Left lung (tissue), 14 donors: ENCODE data around the gene GAGE12C. TPM values are rescaled to one million over a fixed set of nuclear protein-coding genes. Genes with fewer than 3 reads are reported as not detected.
"Not testable (repeated sequence)": the region's sequence is repeated elsewhere in the genome, so short reads cannot be mapped to it uniquely, and the experiment has no call there.

ENCODE experiments used
- ATAC-seq: fragments of 200-7000 bp; cut with Tn5 transposase; one replicate; pipeline ENCODE4 v1.9.1; 2020; ENCODE audit warnings: moderate library complexity
- DNase-seq, 4 donors: peaks; one replicate each; pipeline ENCODE4 v3.0.0-alpha.2; 2013 to 2020
- H3K27ac ChIP-seq, 2 donors: fragments of 200-600 bp; sonication (generic) in 1 of 2; one replicate each; pipeline versions ENCODE4 v1.5.0 to v1.8.0; 2020 to 2021
- H3K27me3 ChIP-seq, 2 donors: fragments of 200-600 bp; sonication (generic) in 1 of 2; one replicate each; pipeline versions ENCODE4 v1.5.0 to v1.8.0; 2020 to 2021
- H3K36me3 ChIP-seq, 2 donors: fragments of 200-600 bp; sonication (generic) in 1 of 2; one replicate each; pipeline versions ENCODE4 v1.5.0 to v1.8.0; 2020 to 2021
- H3K4me1 ChIP-seq, 2 donors: fragments of 200-600 bp; one replicate each; pipeline ENCODE4 v1.8.0; 2021
- H3K4me3 ChIP-seq, 2 donors: fragments of 200-600 bp; sonication (generic) in 1 of 2; one replicate each; pipeline versions ENCODE4 v1.5.0 to v1.8.0; 2020 to 2021; ENCODE audit warnings: mild to moderate bottlenecking in 1 of 2
- H3K9me3 ChIP-seq, 2 donors: fragments of 200-600 bp; sonication (generic) in 1 of 2; one replicate each; pipeline versions ENCODE4 v1.5.0 to v1.8.0; 2020 to 2021
- intact Hi-C, 2 donors: fragments of 100-400 bp; cut with DNase I; formaldehyde crosslinking; loops; one replicate each; pipeline versions ENCODE4 v1.11.2 to v1.14.2; 2022
- long read RNA-seq, 12 donors: library from polyadenylated mRNA in 2 of 12; unstranded in 2 of 12; transcript quantifications; one replicate each; pipeline ENCODE4 v2.0.0 and lab custom pipeline, GENCODE V29; 2019 to 2026
- polyA plus RNA-seq, 6 donors: library from polyadenylated mRNA; unstranded; fragments of 120-200 nt; gene quantifications; one replicate each; pipeline ENCODE4 v1.2.1, GENCODE V29; 2013; ENCODE audit not compliant: insufficient read length in 6 of 6
- total RNA-seq, 2 donors: library from RNA; stranded (reverse); fragmentation: NEBNext Ultra II Directional; extraction: Animal tissue kit (Norgen Biotek cat#: 25700); gene quantifications; one replicate each; pipeline ENCODE4 v1.2.1, GENCODE V29; 2021
- donor health status: DM: no; HTN: yes; CAD: no.
- donor health status: DM: no; HTN: no; CAD: no.

GAGE12C gene
- total RNA-seq (not detected), polyA plus RNA-seq (not detected)
- long read RNA-seq, donor 1 = 0 reads
- long read RNA-seq, donor 2 = 0 reads
- long read RNA-seq, donor 3 = 0 reads
- long read RNA-seq, donor 4 = 0 reads
- long read RNA-seq, donor 5 = 0 reads
- long read RNA-seq, donor 6 = 0 reads
- long read RNA-seq, donor 7 = 0 reads
- long read RNA-seq, donor 8 = 0 reads
- long read RNA-seq, donor 9 = 0 reads
- long read RNA-seq, donor 10 = 0 reads
- long read RNA-seq, donor 11 = 0 reads
- long read RNA-seq, donor 12 = 0 reads

GRCh38 chrX:49531877-49532276, at the start of gene GAGE12C:
Gene GAGE12C, plus strand, starts transcription at chrX:49532177. Its CDS starts 1,155 bp downstream, at chrX:49533332.
- H3K27ac ChIP-seq, ATAC-seq, H3K4me3 ChIP-seq, H3K27me3 ChIP-seq, DNase-seq, H3K9me3 ChIP-seq, H3K4me1 ChIP-seq, intact Hi-C loops, H3K36me3 ChIP-seq: not testable (repeated sequence)

DNA sequence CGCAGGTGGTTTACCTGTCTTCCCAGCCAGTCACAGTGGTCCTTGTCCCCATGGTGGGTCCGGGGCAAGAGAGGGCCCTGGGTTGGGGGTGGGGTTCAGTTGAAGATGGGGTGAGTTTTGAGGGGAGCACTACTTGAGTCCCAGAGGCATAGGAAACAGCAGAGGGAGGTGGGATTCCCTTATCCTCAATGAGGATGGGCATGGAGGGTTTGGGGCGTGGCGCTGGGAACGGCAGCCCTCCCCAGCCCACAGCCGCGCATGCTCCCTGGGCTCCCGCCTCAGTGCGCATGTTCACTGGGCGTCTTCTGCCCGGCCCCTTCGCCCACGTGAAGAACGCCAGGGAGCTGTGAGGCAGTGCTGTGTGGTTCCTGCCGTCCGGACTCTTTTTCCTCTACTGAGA, 9.5 kb downstream of the GAGE12C start, which contains the start of gene GAGE12D:
TSS of gene GAGE12D (plus strand) at position 301 of the 400 bp plus-strand sequence. CDS start 1,155 bp downstream, outside the sequence.
- H3K27ac ChIP-seq, H3K27me3 ChIP-seq, H3K9me3 ChIP-seq, ATAC-seq, intact Hi-C loops, DNase-seq, H3K36me3 ChIP-seq, H3K4me3 ChIP-seq, H3K4me1 ChIP-seq: not testable (repeated sequence)

DNA sequence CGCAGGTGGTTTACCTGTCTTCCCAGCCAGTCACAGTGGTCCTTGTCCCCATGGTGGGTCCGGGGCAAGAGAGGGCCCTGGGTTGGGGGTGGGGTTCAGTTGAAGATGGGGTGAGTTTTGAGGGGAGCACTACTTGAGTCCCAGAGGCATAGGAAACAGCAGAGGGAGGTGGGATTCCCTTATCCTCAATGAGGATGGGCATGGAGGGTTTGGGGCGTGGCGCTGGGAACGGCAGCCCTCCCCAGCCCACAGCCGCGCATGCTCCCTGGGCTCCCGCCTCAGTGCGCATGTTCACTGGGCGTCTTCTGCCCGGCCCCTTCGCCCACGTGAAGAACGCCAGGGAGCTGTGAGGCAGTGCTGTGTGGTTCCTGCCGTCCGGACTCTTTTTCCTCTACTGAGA, 19.0 kb downstream of the GAGE12C start, which contains the start of gene GAGE12E:
TSS of gene GAGE12E (plus strand) at position 301 of the 400 bp plus-strand sequence. CDS start 1,155 bp downstream, outside the sequence.
- H3K4me1 ChIP-seq, H3K36me3 ChIP-seq, H3K9me3 ChIP-seq, H3K4me3 ChIP-seq, intact Hi-C loops, H3K27me3 ChIP-seq, DNase-seq, H3K27ac ChIP-seq, ATAC-seq: not testable (repeated sequence)

- intact Hi-C loops, H3K4me3 ChIP-seq, DNase-seq, H3K27ac ChIP-seq, H3K9me3 ChIP-seq, ATAC-seq, H3K36me3 ChIP-seq, H3K4me1 ChIP-seq, H3K27me3 ChIP-seq: not testable (repeated sequence)
Observed at GRCh38 chrX:49560542-49560941, 28.6 kb downstream of the GAGE12C start, which contains the start of gene GAGE12F. Gene GAGE12F, plus strand, starts transcription at chrX:49560842. Its CDS starts 1,155 bp downstream, at chrX:49561997.

- H3K4me3 ChIP-seq, H3K36me3 ChIP-seq, ATAC-seq, H3K27me3 ChIP-seq, H3K9me3 ChIP-seq, H3K27ac ChIP-seq, intact Hi-C loops, H3K4me1 ChIP-seq: not testable (repeated sequence)
- peak in 2 of 4 donors; percentile 22 to 61 for DNase-seq
Observed at GRCh38 chrX:49568728-49569127, 36.8 kb downstream of the GAGE12C start.

DNA sequence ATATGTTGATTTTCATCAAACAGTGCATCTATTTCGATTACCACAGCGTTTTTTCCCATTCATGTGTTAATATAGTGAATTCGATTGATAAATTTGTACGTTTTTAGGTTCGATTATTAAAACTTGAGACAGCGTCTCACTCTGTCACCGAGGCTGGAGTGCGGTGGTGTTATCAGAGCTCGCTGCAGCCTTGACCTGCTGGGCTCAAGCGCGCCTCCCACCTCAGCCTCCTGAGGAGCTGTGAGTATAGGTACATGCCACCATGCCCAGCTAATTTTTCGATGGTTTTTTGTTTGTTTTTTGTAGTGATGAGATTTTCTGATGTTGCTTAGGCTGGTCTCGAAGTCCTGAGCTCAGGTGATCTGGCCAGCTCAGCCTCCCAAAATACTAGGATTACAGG, 37.2 kb downstream of the GAGE12C start:
- H3K9me3 ChIP-seq, H3K4me1 ChIP-seq, ATAC-seq, H3K27ac ChIP-seq, intact Hi-C loops, H3K4me3 ChIP-seq, H3K27me3 ChIP-seq, H3K36me3 ChIP-seq: not testable (repeated sequence)
- DNase-seq = peak in 2 of 4 donors; percentile 11 to 23

DNA sequence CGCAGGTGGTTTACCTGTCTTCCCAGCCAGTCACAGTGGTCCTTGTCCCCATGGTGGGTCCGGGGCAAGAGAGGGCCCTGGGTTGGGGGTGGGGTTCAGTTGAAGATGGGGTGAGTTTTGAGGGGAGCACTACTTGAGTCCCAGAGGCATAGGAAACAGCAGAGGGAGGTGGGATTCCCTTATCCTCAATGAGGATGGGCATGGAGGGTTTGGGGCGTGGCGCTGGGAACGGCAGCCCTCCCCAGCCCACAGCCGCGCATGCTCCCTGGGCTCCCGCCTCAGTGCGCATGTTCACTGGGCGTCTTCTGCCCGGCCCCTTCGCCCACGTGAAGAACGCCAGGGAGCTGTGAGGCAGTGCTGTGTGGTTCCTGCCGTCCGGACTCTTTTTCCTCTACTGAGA, 38.1 kb downstream of the GAGE12C start, which contains the start of gene GAGE12G:
TSS of gene GAGE12G (plus strand) at position 301 of the 400 bp plus-strand sequence. CDS start 1,155 bp downstream, outside the sequence.
- H3K27me3 ChIP-seq, H3K36me3 ChIP-seq, H3K9me3 ChIP-seq, ATAC-seq, intact Hi-C loops, H3K27ac ChIP-seq, DNase-seq, H3K4me3 ChIP-seq, H3K4me1 ChIP-seq: not testable (repeated sequence)

DNA sequence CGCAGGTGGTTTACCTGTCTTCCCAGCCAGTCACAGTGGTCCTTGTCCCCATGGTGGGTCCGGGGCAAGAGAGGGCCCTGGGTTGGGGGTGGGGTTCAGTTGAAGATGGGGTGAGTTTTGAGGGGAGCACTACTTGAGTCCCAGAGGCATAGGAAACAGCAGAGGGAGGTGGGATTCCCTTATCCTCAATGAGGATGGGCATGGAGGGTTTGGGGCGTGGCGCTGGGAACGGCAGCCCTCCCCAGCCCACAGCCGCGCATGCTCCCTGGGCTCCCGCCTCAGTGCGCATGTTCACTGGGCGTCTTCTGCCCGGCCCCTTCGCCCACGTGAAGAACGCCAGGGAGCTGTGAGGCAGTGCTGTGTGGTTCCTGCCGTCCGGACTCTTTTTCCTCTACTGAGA, 47.7 kb downstream of the GAGE12C start, which contains the start of gene GAGE12H:
TSS of gene GAGE12H (plus strand) at position 301 of the 400 bp plus-strand sequence. CDS start 1,155 bp downstream, outside the sequence.
- H3K4me1 ChIP-seq, intact Hi-C loops, H3K9me3 ChIP-seq, DNase-seq, H3K27me3 ChIP-seq, ATAC-seq, H3K27ac ChIP-seq, H3K4me3 ChIP-seq, H3K36me3 ChIP-seq: not testable (repeated sequence)

Other genes starting within 250 kb of the GAGE12C start
- not detected for gene GAGE10, start 228.5 kb upstream of the GAGE12C start, total RNA-seq
- gene GAGE10, start 228.5 kb upstream of the GAGE12C start, polyA plus RNA-seq = under 1 TPM in 2 of 6 donors, not detected in 4; 0.31 to 0.33 TPM
- gene GAGE12J, start 210.1 kb upstream of the GAGE12C start, total RNA-seq = not detected
- not detected for gene GAGE12J, start 210.1 kb upstream of the GAGE12C start, polyA plus RNA-seq
- gene GAGE13, start 200.6 kb upstream of the GAGE12C start, total RNA-seq = not detected
- gene GAGE13, start 200.6 kb upstream of the GAGE12C start, polyA plus RNA-seq = not detected
- not detected for gene GAGE12D, start 9.6 kb downstream of the GAGE12C start, total RNA-seq
- gene GAGE12D, start 9.6 kb downstream of the GAGE12C start, polyA plus RNA-seq = not detected
- gene GAGE12E, start 19.1 kb downstream of the GAGE12C start, total RNA-seq = not detected
- gene GAGE12E, start 19.1 kb downstream of the GAGE12C start, polyA plus RNA-seq = not detected
- gene GAGE12F, start 28.7 kb downstream of the GAGE12C start, total RNA-seq = not detected
- not detected for gene GAGE12F, start 28.7 kb downstream of the GAGE12C start, polyA plus RNA-seq
- gene GAGE12G, start 38.2 kb downstream of the GAGE12C start, total RNA-seq = not detected
- not detected for gene GAGE12G, start 38.2 kb downstream of the GAGE12C start, polyA plus RNA-seq
- not detected for gene GAGE12H, start 47.8 kb downstream of the GAGE12C start, total RNA-seq
- not detected for gene GAGE12H, start 47.8 kb downstream of the GAGE12C start, polyA plus RNA-seq
- not detected for gene GAGE2A, start 57.3 kb downstream of the GAGE12C start, total RNA-seq
- not detected for gene GAGE2A, start 57.3 kb downstream of the GAGE12C start, polyA plus RNA-seq
- not detected for gene GAGE1, start 66.8 kb downstream of the GAGE12C start, total RNA-seq
- under 1 TPM in 1 of 6 donors, not detected in 5; 0.06 TPM for gene GAGE1, start 66.8 kb downstream of the GAGE12C start, polyA plus RNA-seq
- gene PAGE1, start 163.8 kb downstream of the GAGE12C start, total RNA-seq = not detected
- not detected for gene PAGE1, start 163.8 kb downstream of the GAGE12C start, polyA plus RNA-seq